Measurements from ENCODE around the gene SPTLC2.

The SPTLC2 gene

GRCh38 chr14:77607741-77608302 is 8.6 kb downstream of the SPTLC2 start:
- Histone ChIP-seq H3K27ac (ENCODE audit: insufficient read depth, low read depth, low read length, poor library complexity, severe bottlenecking) (no peak overlapping the region), H3K4me3 (ENCODE audit: insufficient read depth, low read depth, low read length) (no peak overlapping the region), H3K9me3 (ENCODE audit: control insufficient read depth, low read length) (no peaks in the 10 kb centered on the region), H3K27me3 (ENCODE audit: control insufficient read depth, insufficient read depth, low read length, poor library complexity, severe bottlenecking) (no peaks in the 10 kb centered on the region), H3K36me3 (ENCODE audit: control insufficient read depth, insufficient read depth, low read length) (no peaks in the 10 kb centered on the region), H3K4me1 (ENCODE audit: control insufficient read depth, insufficient read depth, low read length) (no peaks in the 10 kb centered on the region)
- WGBS, 2 experiments: 57 to 70% methylated on average over 9 of the region's 9 CpGs

- 74 to 82% methylated on average over 3 of the region's 3 CpGs for WGBS, 2 experiments
- Histone ChIP-seq H3K36me3 (ENCODE audit: control insufficient read depth, insufficient read depth, low read length) (no peaks in the 10 kb centered on the region), H3K27me3 (ENCODE audit: control insufficient read depth, insufficient read depth, low read length, poor library complexity, severe bottlenecking) (no peaks in the 10 kb centered on the region), H3K27ac (ENCODE audit: insufficient read depth, low read depth, low read length, poor library complexity, severe bottlenecking) (no peak overlapping the region), H3K9me3 (ENCODE audit: control insufficient read depth, low read length) (no peaks in the 10 kb centered on the region), H3K4me1 (ENCODE audit: control insufficient read depth, insufficient read depth, low read length) (no peaks in the 10 kb centered on the region), H3K4me3 (ENCODE audit: insufficient read depth, low read depth, low read length) (no peak overlapping the region)
These were observed 11.0 kb downstream of the SPTLC2 start for GRCh38 chr14:77605392-77605972.

- Histone ChIP-seq H3K4me1 (ENCODE audit: control insufficient read depth, insufficient read depth, low read length) (no peaks in the 10 kb centered on the region), H3K9me3 (ENCODE audit: control insufficient read depth, low read length) (no peaks in the 10 kb centered on the region), H3K36me3 (ENCODE audit: control insufficient read depth, insufficient read depth, low read length) (no peaks in the 10 kb centered on the region), H3K4me3 (ENCODE audit: insufficient read depth, low read depth, low read length) (no peak overlapping the region), H3K27me3 (ENCODE audit: control insufficient read depth, insufficient read depth, low read length, poor library complexity, severe bottlenecking) (no peaks in the 10 kb centered on the region), H3K27ac (ENCODE audit: insufficient read depth, low read depth, low read length, poor library complexity, severe bottlenecking) (no peak overlapping the region)
- WGBS, 2 experiments: 91 to 97% methylated on average over 8 of the region's 8 CpGs
These were observed 12.7 kb downstream of the SPTLC2 start for GRCh38 chr14:77603654-77604255.

GRCh38 chr14:77603031-77603430 is 13.4 kb downstream of the SPTLC2 start:
- Histone ChIP-seq H3K4me3 (ENCODE audit: insufficient read depth, low read depth, low read length) (no peak overlapping the region), H3K4me1 (ENCODE audit: control insufficient read depth, insufficient read depth, low read length) (no peaks in the 10 kb centered on the region), H3K36me3 (ENCODE audit: control insufficient read depth, insufficient read depth, low read length) (no peaks in the 10 kb centered on the region), H3K27me3 (ENCODE audit: control insufficient read depth, insufficient read depth, low read length, poor library complexity, severe bottlenecking) (no peaks in the 10 kb centered on the region), H3K27ac (ENCODE audit: insufficient read depth, low read depth, low read length, poor library complexity, severe bottlenecking) (no peak overlapping the region), H3K9me3 (ENCODE audit: control insufficient read depth, low read length) (no peaks in the 10 kb centered on the region)
- 89 to 90% methylated on average over 1 of the region's 1 CpG for WGBS, 2 experiments

GRCh38 chr14:77601846-77602619 is 14.4 kb downstream of the SPTLC2 start:
- Histone ChIP-seq H3K36me3 (ENCODE audit: control insufficient read depth, insufficient read depth, low read length) (no peaks in the 10 kb centered on the region), H3K9me3 (ENCODE audit: control insufficient read depth, low read length) (no peaks in the 10 kb centered on the region), H3K27me3 (ENCODE audit: control insufficient read depth, insufficient read depth, low read length, poor library complexity, severe bottlenecking) (no peaks in the 10 kb centered on the region), H3K4me1 (ENCODE audit: control insufficient read depth, insufficient read depth, low read length) (no peaks in the 10 kb centered on the region), H3K27ac (ENCODE audit: insufficient read depth, low read depth, low read length, poor library complexity, severe bottlenecking) (no peak overlapping the region), H3K4me3 (ENCODE audit: insufficient read depth, low read depth, low read length) (no peak overlapping the region)
- 95 to 96% methylated on average over 12 of the region's 12 CpGs for WGBS, 2 experiments

GRCh38 chr14:77599889-77600288 is 16.5 kb downstream of the SPTLC2 start:
- no peak overlapping the region for H3K4me3 ChIP-seq (ENCODE audit: insufficient read depth, low read depth, low read length)
- H3K9me3 ChIP-seq (ENCODE audit: control insufficient read depth, low read length): no peaks in the 10 kb centered on the region
- H3K27me3 ChIP-seq (ENCODE audit: control insufficient read depth, insufficient read depth, low read length, poor library complexity, severe bottlenecking): no peaks in the 10 kb centered on the region
- H3K4me1 ChIP-seq (ENCODE audit: control insufficient read depth, insufficient read depth, low read length): no peaks in the 10 kb centered on the region
- WGBS, 2 experiments: 82 to 90% methylated on average over 3 of the region's 3 CpGs
- no peaks in the 10 kb centered on the region for H3K36me3 ChIP-seq (ENCODE audit: control insufficient read depth, insufficient read depth, low read length)
- H3K27ac ChIP-seq (ENCODE audit: insufficient read depth, low read depth, low read length, poor library complexity, severe bottlenecking): no peak overlapping the region

GRCh38 chr14:77598366-77599070 is 17.9 kb downstream of the SPTLC2 start:
- 75 to 87% methylated on average over 4 of the region's 4 CpGs for WGBS, 2 experiments

GRCh38 chr14:77593501-77593961 is 22.9 kb downstream of the SPTLC2 start:
- WGBS, 2 experiments: no CpG with 5 or more reads among the region's 2 CpGs
- Histone ChIP-seq H3K27me3 (ENCODE audit: control insufficient read depth, insufficient read depth, low read length, poor library complexity, severe bottlenecking) (no peaks in the 10 kb centered on the region), H3K36me3 (ENCODE audit: control insufficient read depth, insufficient read depth, low read length) (no peaks in the 10 kb centered on the region), H3K4me1 (ENCODE audit: control insufficient read depth, insufficient read depth, low read length) (no peaks in the 10 kb centered on the region), H3K9me3 (ENCODE audit: control insufficient read depth, low read length) (no peaks in the 10 kb centered on the region), H3K4me3 (ENCODE audit: insufficient read depth, low read depth, low read length) (no peak overlapping the region), H3K27ac (ENCODE audit: insufficient read depth, low read depth, low read length, poor library complexity, severe bottlenecking) (no peak overlapping the region)

More at GRCh38 chr14:77598366-77599070, 17.9 kb downstream of the SPTLC2 start:
- H3K4me3 ChIP-seq (ENCODE audit: insufficient read depth, low read depth, low read length): no peak overlapping the region
- no peaks in the 10 kb centered on the region for H3K36me3 ChIP-seq (ENCODE audit: control insufficient read depth, insufficient read depth, low read length)
- H3K27ac ChIP-seq (ENCODE audit: insufficient read depth, low read depth, low read length, poor library complexity, severe bottlenecking): no peak overlapping the region
- H3K27me3 ChIP-seq (ENCODE audit: control insufficient read depth, insufficient read depth, low read length, poor library complexity, severe bottlenecking): no peaks in the 10 kb centered on the region
- H3K4me1 ChIP-seq (ENCODE audit: control insufficient read depth, insufficient read depth, low read length): no peaks in the 10 kb centered on the region
- H3K9me3 ChIP-seq (ENCODE audit: control insufficient read depth, low read length): no peaks in the 10 kb centered on the region

GRCh38 chr14:77590845-77591485 is 25.5 kb downstream of the SPTLC2 start:
- H3K36me3 ChIP-seq (ENCODE audit: control insufficient read depth, insufficient read depth, low read length): no peaks in the 10 kb centered on the region
- no peaks in the 10 kb centered on the region for H3K9me3 ChIP-seq (ENCODE audit: control insufficient read depth, low read length)
- no peaks in the 10 kb centered on the region for H3K27me3 ChIP-seq (ENCODE audit: control insufficient read depth, insufficient read depth, low read length, poor library complexity, severe bottlenecking)
- H3K4me3 ChIP-seq (ENCODE audit: insufficient read depth, low read depth, low read length): no peak overlapping the region
- no peaks in the 10 kb centered on the region for H3K4me1 ChIP-seq (ENCODE audit: control insufficient read depth, insufficient read depth, low read length)
- 81 to 94% methylated on average over 3 to 6 of the region's 6 CpGs for WGBS, 2 experiments
- H3K27ac ChIP-seq (ENCODE audit: insufficient read depth, low read depth, low read length, poor library complexity, severe bottlenecking): no peak overlapping the region

All from ectodermal cell (in vitro differentiated cells).